ENCODE measurements around the gene SF3B5. TPM values are rescaled to one million over a fixed set of nuclear protein-coding genes. Genes with fewer than 3 reads are reported as not detected.

SF3B5 gene
- total RNA-seq, result 78.6 and 92.8 TPM in 2 replicates

DNA sequence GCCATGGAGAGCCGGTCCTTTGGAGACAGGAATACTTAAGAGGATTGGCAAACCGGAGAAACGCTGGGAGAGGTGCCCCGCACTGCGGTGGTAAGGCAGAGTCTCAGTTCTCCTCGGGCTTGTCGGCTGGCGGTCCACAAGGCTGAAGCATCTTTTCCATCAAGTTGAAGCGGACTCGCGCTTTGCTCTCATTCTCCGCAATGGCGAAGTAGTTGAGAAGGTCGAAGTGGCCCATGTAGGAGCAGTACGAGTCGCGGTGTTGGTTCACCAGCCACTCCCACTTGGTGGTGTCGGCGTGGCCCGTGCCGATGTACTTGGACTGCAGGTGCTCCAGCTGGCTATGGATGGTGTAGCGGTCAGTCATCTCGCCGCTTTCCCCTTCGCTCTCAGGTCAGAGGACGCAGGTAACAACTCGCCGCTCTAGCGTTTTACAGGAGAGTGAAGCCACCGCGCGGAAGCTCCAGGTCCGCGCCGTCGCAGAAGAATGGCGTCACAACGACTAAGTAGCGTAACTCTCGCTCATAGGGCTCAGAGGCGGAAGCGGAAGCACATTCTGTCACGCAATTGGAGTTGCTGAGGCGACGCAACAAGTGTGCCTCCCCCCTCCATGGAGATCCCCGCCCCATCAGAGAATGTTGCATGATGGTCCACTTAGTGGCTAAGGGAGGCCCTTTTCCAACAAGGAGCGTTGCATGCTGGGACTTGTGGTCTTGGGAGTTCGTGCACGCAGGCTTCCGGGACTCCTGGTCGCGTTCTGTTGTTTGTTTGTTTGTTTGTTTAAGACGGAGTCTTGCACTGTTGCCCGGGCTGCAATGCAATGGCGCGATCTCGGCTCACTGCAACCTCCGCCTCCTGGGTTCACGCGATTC, at the start of gene SF3B5:
SF3B5 (minus strand) TSS at position 440 of the 869 bp plus-strand sequence; CDS start at position 364, 76 bp downstream.
- TF ChIP-seq, protein P1, sequence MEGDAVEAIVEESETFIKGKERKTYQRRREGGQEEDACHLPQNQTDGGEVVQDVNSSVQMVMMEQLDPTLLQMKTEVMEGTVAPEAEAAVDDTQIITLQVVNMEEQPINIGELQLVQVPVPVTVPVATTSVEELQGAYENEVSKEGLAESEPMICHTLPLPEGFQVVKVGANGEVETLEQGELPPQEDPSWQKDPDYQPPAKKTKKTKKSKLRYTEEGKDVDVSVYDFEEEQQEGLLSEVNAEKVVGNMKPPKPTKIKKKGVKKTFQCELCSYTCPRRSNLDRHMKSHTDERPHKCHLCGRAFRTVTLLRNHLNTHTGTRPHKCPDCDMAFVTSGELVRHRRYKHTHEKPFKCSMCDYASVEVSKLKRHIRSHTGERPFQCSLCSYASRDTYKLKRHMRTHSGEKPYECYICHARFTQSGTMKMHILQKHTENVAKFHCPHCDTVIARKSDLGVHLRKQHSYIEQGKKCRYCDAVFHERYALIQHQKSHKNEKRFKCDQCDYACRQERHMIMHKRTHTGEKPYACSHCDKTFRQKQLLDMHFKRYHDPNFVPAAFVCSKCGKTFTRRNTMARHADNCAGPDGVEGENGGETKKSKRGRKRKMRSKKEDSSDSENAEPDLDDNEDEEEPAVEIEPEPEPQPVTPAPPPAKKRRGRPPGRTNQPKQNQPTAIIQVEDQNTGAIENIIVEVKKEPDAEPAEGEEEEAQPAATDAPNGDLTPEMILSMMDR (IDR thresholded peaks at IDR 0.05; ENCODE audit: insufficient read depth, low read depth, low read length), result no peak
- peak within 1 kb of the TSS; percentile 99 for H3K4me3 ChIP-seq (ENCODE audit: low read depth, low read length)
- peak; percentile 100 for DNase-seq (ENCODE audit: low read depth)

DNA sequence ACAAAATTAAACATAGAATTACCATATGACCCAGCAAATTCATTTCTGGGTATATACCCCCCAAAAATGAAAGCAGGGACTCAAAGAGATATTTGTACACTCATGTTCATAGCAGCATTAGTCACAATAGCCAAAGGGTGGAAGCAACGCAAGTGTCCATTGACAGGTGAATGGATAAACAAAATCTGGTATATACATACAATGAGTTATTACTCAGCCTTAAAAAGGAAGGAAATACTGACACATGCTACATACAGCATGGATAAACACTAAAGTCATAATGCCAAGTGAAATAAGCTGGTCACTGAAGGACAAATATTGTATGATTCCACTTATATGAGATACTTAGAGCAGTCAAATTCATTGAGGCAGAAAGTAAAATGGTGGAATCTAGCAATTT, 49.6 kb upstream of the SF3B5 start:
- H3K4me3 ChIP-seq (ENCODE audit: low read depth, low read length), result no peak overlapping the region
- TF ChIP-seq, protein P1 (IDR thresholded peaks at IDR 0.05; ENCODE audit: insufficient read depth, low read depth, low read length), result no peak
- no peak for DNase-seq (ENCODE audit: low read depth)

DNA sequence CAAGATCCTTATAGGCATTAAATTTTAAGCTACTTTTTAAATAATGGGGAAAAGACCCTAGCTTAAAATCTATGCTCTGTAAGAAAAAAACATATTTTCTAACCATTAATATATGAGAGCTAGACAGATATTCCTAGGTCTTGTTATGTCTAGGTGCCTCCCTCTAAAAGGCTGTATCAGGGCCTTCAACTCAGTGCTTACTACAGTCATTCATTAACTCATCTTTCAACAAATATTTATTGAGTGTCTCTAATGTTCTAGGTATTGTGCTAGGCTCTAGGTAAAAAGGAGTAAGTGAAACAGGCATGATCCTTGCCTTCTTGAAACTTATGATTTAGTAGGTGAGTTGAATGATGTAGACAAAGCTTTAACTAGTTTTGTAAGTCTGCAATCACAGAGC, 48.5 kb upstream of the SF3B5 start:
- no peak overlapping the region for H3K4me3 ChIP-seq (ENCODE audit: low read depth, low read length)
- no peak for DNase-seq (ENCODE audit: low read depth)
- TF ChIP-seq, protein P1 (IDR thresholded peaks at IDR 0.05; ENCODE audit: insufficient read depth, low read depth, low read length), result no peak

DNA sequence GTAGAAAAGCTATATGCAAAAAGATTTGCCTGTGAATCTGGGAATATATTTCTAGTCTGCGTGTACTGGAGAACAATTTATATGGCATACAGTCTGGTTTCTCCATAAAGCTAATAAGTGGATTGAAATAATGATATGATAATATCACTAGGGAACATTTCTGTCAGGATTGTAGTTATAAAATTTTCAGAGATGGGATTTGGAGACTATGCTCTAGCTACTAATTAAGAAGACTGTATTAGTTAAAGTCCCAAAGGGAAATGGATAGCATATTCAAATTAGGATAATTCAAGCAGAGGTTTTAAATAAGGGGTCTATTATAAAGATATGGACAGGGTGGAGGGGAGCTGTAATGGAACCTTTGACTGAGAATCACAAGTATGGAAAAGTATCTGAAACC, 47.7 kb upstream of the SF3B5 start:
- no peak for DNase-seq (ENCODE audit: low read depth)
- TF ChIP-seq, protein P1 (IDR thresholded peaks at IDR 0.05; ENCODE audit: insufficient read depth, low read depth, low read length), result no peak
- H3K4me3 ChIP-seq (ENCODE audit: low read depth, low read length), result no peak overlapping the region

DNA sequence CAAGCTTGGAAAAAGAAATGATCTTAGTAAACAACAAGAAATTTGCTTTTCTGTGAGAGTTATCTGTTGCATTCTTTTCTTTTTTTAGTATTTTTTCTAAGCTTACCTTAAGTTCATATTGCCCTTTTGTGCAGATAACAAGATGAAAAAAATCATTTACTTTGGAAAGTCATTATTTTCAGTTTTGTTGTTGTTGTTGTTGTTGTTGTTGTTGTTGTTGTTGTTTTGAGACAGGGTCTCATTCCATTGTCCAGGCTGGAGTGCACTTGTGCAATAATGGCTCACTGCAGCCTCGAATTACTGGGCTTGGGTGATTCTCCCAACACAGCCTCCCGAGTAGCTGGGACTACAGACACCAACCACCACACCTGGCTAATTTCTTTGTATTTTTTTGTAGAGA, 46.1 kb upstream of the SF3B5 start:
- DNase-seq (ENCODE audit: low read depth), result no peak
- TF ChIP-seq, protein P1 (IDR thresholded peaks at IDR 0.05; ENCODE audit: insufficient read depth, low read depth, low read length), result no peak
- H3K4me3 ChIP-seq (ENCODE audit: low read depth, low read length), result no peak overlapping the region

DNA sequence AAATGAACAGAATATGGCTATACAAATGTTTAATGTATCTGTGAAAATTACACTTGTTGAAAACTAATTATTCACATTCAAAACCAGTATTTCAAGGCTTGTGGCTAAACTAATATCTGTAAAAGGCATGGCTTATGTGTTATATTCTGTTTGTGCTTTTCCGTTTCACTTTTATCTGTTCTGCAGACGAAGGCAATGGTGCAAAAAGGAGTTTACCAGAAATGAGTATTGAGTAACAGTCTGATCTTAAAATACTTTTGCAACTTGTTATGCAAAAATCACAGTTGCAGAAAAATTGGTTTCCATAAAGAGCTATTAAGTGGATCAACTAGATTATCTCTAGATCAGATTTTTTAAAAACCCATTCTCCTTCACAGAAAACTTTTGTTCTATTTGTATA, 45.5 kb upstream of the SF3B5 start:
- TF ChIP-seq, protein P1 (IDR thresholded peaks at IDR 0.05; ENCODE audit: insufficient read depth, low read depth, low read length), result no peak
- peak; percentile 50 for DNase-seq (ENCODE audit: low read depth)
- no peak overlapping the region for H3K4me3 ChIP-seq (ENCODE audit: low read depth, low read length)

All from fibroblast of villous mesenchyme (primary cell).